GM12891 (cell line): ENCODE results near the gene CYP2W1.

Source experiments
- PAX5 ChIP-seq: IDR thresholded peaks from 2 replicates; pipeline ENCODE4 v1.6.1; 2011; ENCODE audit warnings: low read length, moderate library complexity, mild to moderate bottlenecking; ENCODE audit not compliant: insufficient read depth, severe bottlenecking
- POLR2A ChIP-seq: IDR thresholded peaks from 2 replicates; pipeline ENCODE4 v1.6.1; 2011; ENCODE audit warnings: low read depth, low read length, control low read depth
- POLR2AphosphoS5 ChIP-seq: IDR thresholded peaks from 2 replicates; pipeline ENCODE4 v1.6.1; 2011; ENCODE audit warnings: low read depth, low read length, control low read depth
- POU2F2 ChIP-seq: IDR thresholded peaks from 2 replicates; pipeline ENCODE4 v1.6.1; 2011; ENCODE audit warnings: low read depth, mild to moderate bottlenecking, control low read depth, low read length, moderate library complexity
- SPI1 ChIP-seq: IDR thresholded peaks from 2 replicates; pipeline ENCODE4 v1.6.1; 2011; ENCODE audit warnings: low read depth, low read length, control low read depth
- TAF1 ChIP-seq: IDR thresholded peaks from 2 replicates; pipeline ENCODE4 v1.6.1; 2011; ENCODE audit warnings: low read depth, low read length, control low read depth

GRCh38 chr7:1008733-1009363 lies 25.9 kb downstream of the CYP2W1 start:
- TF ChIP-seq POLR2AphosphoS5, result no peak
- TF ChIP-seq POLR2A, result no peak
- TF ChIP-seq TAF1, result no peak
- no peak for TF ChIP-seq POU2F2
- no peak for TF ChIP-seq SPI1
- no peak for TF ChIP-seq PAX5
